Rectal smooth muscle tissue (tissue), 1 donor: ENCODE measurements around the gene NES.

Experiments
- H3K27ac ChIP-seq: one replicate; pipeline ENCODE4 v1.7.0; 2013; ENCODE audit warnings: low read depth, low read length, inconsistent platforms
- H3K27me3 ChIP-seq: one replicate; pipeline ENCODE4 v1.7.0; 2013; ENCODE audit warnings: low read length; ENCODE audit not compliant: control insufficient read depth, insufficient read depth
- H3K36me3 ChIP-seq: one replicate; pipeline ENCODE4 v1.7.0; 2013; ENCODE audit warnings: low read length; ENCODE audit not compliant: control insufficient read depth, insufficient read depth
- H3K4me1 ChIP-seq: one replicate; pipeline ENCODE4 v1.7.0; 2013; ENCODE audit warnings: low read length; ENCODE audit not compliant: control insufficient read depth, insufficient read depth
- H3K4me3 ChIP-seq: one replicate; pipeline ENCODE4 v1.7.0; 2013; ENCODE audit warnings: low read length
- H3K9ac ChIP-seq: one replicate; pipeline ENCODE4 v1.7.0; 2013; ENCODE audit warnings: low read length

Gene NES

DNA sequence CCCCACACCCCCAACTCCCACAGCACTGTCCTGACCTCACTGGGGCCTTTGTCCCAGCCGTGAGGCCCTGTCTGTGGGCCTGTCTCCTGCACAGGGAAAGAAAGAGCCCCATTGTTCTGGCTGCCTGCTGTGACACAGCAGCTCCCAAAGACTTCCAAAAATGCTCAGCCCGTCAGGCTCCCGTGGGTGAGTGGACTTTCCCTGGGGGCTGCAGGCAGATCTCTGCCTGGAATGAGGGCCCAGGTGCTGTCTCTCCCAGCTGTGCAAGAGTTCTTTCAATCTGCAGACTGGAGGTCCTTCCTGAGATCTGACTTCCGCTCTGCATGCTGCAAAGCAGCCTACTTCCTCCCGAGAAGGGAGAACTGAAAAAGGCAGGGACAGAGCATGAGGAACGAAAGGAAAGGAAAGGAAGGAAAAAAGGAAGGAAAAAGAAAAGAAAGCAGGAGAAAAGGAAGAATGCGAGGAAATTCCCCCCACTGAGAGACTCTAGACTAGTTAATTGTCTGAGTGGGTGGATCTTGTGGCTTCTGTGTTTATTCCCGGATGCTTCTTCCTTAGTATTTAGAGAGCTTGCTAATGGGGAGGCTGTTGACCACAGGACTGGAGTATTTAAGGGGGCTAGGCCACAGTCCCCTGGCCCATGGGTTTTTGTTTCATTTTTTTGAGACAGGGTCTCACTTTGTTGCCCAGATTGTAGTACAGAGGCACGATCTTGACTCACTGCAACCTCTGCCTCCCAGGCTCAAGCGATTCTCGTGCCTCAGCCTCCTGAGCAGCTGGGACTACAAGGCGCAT, 15.0 kb downstream of the NES start:
- no peak overlapping the region for H3K4me3 ChIP-seq
- peaks cover 50% of the 10 kb centered on the region for H3K4me1 ChIP-seq
- no peaks in the 10 kb centered on the region for H3K36me3 ChIP-seq
- H3K27me3 ChIP-seq: no peaks in the 10 kb centered on the region
- H3K9ac ChIP-seq: no peak overlapping the region
- peak overlapping the region; percentile 79 for H3K27ac ChIP-seq

GRCh38 chr1:156660752-156661112, 16.5 kb downstream of the NES start:
- Histone ChIP-seq H3K36me3 (no peaks in the 10 kb centered on the region), H3K4me3 (peak overlapping the region; percentile 47), H3K4me1 (peaks cover 50% of the 10 kb centered on the region), H3K27me3 (peaks cover 5% of the 10 kb centered on the region), H3K9ac (no peak overlapping the region), H3K27ac (peak overlapping the region; percentile 79)

- peak overlapping the region; percentile 79 for H3K27ac ChIP-seq
Observed at GRCh38 chr1:156659988-156660751, 17.0 kb downstream of the NES start.

GRCh38 chr1:156659661-156659987, 17.6 kb downstream of the NES start:
- Histone ChIP-seq H3K36me3 (no peaks in the 10 kb centered on the region), H3K27ac (no peak overlapping the region), H3K4me3 (peak overlapping the region; percentile 50), H3K27me3 (peaks cover 5% of the 10 kb centered on the region), H3K4me1 (peaks cover 43% of the 10 kb centered on the region), H3K9ac (no peak overlapping the region)

More at GRCh38 chr1:156659988-156660751, 17.0 kb downstream of the NES start:
- peaks cover 47% of the 10 kb centered on the region for H3K4me1 ChIP-seq
- H3K36me3 ChIP-seq: no peaks in the 10 kb centered on the region
- H3K27me3 ChIP-seq: peaks cover 5% of the 10 kb centered on the region
- H3K4me3 ChIP-seq: peak overlapping the region; percentile 50
- peak overlapping the region; percentile 19 for H3K9ac ChIP-seq

DNA sequence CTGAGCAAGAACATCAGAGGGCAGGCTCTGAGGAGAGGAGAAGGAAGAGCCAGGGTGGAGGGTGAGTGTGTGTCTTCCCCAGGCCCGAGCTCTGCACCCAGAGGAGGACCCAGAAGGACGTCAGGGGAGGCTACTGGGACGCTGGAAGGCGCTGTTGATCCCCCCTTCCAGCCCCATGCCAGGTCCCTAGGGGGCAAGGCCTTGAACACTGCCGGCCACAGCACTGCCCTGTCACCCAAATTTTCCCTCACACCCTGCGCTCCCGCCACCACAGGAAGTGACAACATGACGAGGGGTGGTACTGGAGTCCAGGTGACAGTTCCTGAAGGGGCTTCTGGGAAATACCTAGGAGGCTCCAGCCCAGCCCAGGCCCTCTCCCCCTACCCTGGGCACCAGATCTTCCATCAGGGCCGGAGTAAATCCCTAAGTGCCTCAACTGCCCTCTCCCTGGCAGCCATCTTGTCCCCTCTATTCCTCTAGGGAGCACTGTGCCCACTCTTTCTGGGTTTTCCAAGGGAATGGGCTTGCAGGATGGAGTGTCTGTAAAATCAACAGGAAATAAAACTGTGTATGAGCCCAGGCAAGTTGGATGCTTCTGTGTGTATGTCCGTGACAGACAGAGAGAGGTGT, 18.1 kb downstream of the NES start:
- Histone ChIP-seq H3K36me3 (no peaks in the 10 kb centered on the region), H3K9ac (no peak overlapping the region), H3K4me3 (no peak overlapping the region), H3K27me3 (peaks cover 5% of the 10 kb centered on the region), H3K27ac (no peak overlapping the region), H3K4me1 (peaks cover 37% of the 10 kb centered on the region)

GRCh38 chr1:156658496-156658895, 18.7 kb downstream of the NES start:
- H3K4me1 ChIP-seq: peaks cover 33% of the 10 kb centered on the region
- H3K36me3 ChIP-seq: no peaks in the 10 kb centered on the region
- no peak overlapping the region for H3K27ac ChIP-seq
- peaks cover 5% of the 10 kb centered on the region for H3K27me3 ChIP-seq
- no peak overlapping the region for H3K4me3 ChIP-seq
- no peak overlapping the region for H3K9ac ChIP-seq

- H3K27ac ChIP-seq: no peak overlapping the region
- H3K4me1 ChIP-seq: peaks cover 28% of the 10 kb centered on the region
- no peak overlapping the region for H3K9ac ChIP-seq
Observed at GRCh38 chr1:156657741-156658319, 19.4 kb downstream of the NES start.

GRCh38 chr1:156656806-156657740, 20.1 kb downstream of the NES start:
- Histone ChIP-seq H3K9ac (no peak overlapping the region), H3K27ac (no peak overlapping the region), H3K27me3 (peaks cover 5% of the 10 kb centered on the region), H3K4me3 (peak overlapping the region; percentile 56), H3K36me3 (no peaks in the 10 kb centered on the region), H3K4me1 (peaks cover 20% of the 10 kb centered on the region)

More at GRCh38 chr1:156657741-156658319, 19.4 kb downstream of the NES start:
- H3K27me3 ChIP-seq: peaks cover 5% of the 10 kb centered on the region
- H3K36me3 ChIP-seq: no peaks in the 10 kb centered on the region
- peak overlapping the region; percentile 56 for H3K4me3 ChIP-seq

- Histone ChIP-seq H3K9ac (no peak overlapping the region), H3K4me1 (peaks cover 16% of the 10 kb centered on the region), H3K27ac (no peak overlapping the region), H3K4me3 (no peak overlapping the region), H3K36me3 (no peaks in the 10 kb centered on the region), H3K27me3 (peaks cover 5% of the 10 kb centered on the region)
Observed at GRCh38 chr1:156655904-156656516, 21.2 kb downstream of the NES start.

DNA sequence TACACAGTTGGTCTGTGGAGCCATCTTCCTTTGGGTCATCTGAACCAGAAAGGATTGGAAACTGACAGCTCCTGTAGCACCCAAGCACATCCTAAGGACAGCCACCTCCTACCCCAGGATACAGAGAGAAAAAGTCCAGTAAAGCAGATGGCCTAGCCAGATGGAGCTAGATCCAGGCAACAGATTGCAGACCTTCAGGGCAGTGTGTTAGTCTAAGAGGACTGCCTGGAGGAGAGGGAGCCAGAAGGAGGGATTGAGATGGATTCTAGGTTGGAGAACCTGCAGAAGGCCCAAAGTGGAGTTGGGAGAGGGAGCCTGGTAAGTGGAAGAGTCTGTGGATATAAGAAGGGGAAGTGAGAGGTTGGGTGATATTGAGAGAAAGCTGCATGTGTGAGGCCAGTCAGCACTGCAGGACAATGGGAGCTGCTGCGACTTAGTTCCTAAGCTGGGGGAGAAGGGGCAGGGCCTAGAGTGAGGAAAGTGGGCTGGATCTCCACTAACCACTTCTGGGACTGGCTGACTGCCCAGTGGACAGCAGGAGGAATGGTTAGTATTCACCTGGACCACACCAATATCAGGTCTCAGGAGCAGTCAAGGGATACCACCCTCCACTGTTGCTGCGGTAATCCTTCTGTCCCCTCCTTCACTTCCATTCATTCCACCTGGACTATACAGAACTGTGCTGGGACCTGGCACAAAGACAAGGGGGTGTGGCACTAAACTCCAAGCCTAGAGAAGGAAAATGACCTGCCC, 21.9 kb downstream of the NES start:
- Histone ChIP-seq H3K27ac (no peak overlapping the region), H3K36me3 (no peaks in the 10 kb centered on the region), H3K27me3 (peaks cover 5% of the 10 kb centered on the region), H3K9ac (no peak overlapping the region), H3K4me1 (peaks cover 11% of the 10 kb centered on the region), H3K4me3 (no peak overlapping the region)

- no peak overlapping the region for H3K27ac ChIP-seq
- H3K9ac ChIP-seq: no peak overlapping the region
- H3K4me3 ChIP-seq: no peak overlapping the region
- H3K27me3 ChIP-seq: peaks cover 5% of the 10 kb centered on the region
- no peaks in the 10 kb centered on the region for H3K36me3 ChIP-seq
- peaks cover 6% of the 10 kb centered on the region for H3K4me1 ChIP-seq
Observed at GRCh38 chr1:156654700-156655099, 22.5 kb downstream of the NES start.
